Caco-2 (cell line): ENCODE results near the gene WNT7A. TPM values are rescaled to one million over a fixed set of nuclear protein-coding genes. Genes with fewer than 3 reads are reported as not detected.

Source experiments
- BruUV-seq: library from RNA; stranded (reverse); fragments of 400-500 nt; replicated peaks from 2 replicates; lab custom pipeline; 2021; lab: Mats Ljungman, UMichigan
- CTCF ChIA-PET: fragments of 300-600 bp; sonication (Branson Sonifier 250); formaldehyde crosslinking; loops from one replicate; lab custom pipeline; 2022; ENCODE audit warnings: antibody characterized with exemption; lab: Charles Lee
- POLR2A ChIA-PET: fragments of 300-600 bp; sonication (Branson Sonifier 250); formaldehyde crosslinking; loops from one replicate; lab custom pipeline; 2022; ENCODE audit warnings: antibody characterized with exemption; lab: Charles Lee
- DNase-seq, 2 experiments: peaks; one replicate each; pipeline versions ENCODE4 v3.0.0 to v3.0.0-alpha.2; 2020 to 2022
- H3K27me3 ChIP-seq: replicated peaks from 2 replicates; pipeline ENCODE4 v1.6.0; 2011; ENCODE audit warnings: low read length; ENCODE audit not compliant: control insufficient read depth, insufficient read depth
- H3K36me3 ChIP-seq: 2 replicates; pipeline ENCODE4 v1.5.1; 2011; ENCODE audit warnings: low read length; ENCODE audit not compliant: control insufficient read depth, insufficient read depth
- H3K4me1 ChIP-seq: fragments of 250-450 bp; sonication (Bioruptor Pico); 2 replicates; pipeline ENCODE4 v1.5.1; 2020; ENCODE audit warnings: mild to moderate bottlenecking
- H3K4me3 ChIP-seq: 2 replicates; pipeline ENCODE4 v1.5.1; 2011; ENCODE audit warnings: low read depth, mild to moderate bottlenecking, control low read depth, low read length
- H3K9me3 ChIP-seq: fragments of 250-450 bp; sonication (Bioruptor Pico); 2 replicates; pipeline ENCODE4 v1.5.1; 2020; ENCODE audit warnings: mild to moderate bottlenecking, moderate library complexity
- H3K27ac Mint-ChIP-seq: one replicate; pipeline ENCODE4 v1.8.0; 2022; ENCODE audit warnings: mixed read lengths; ENCODE audit not compliant: unreplicated experiment
- H3K27me3 Mint-ChIP-seq: one replicate; pipeline ENCODE4 v1.8.0; 2022; ENCODE audit warnings: mixed read lengths; ENCODE audit not compliant: insufficient read depth, unreplicated experiment
- H3K36me3 Mint-ChIP-seq: one replicate; pipeline ENCODE4 v1.8.0; 2022; ENCODE audit warnings: mild to moderate bottlenecking, mixed read lengths; ENCODE audit not compliant: insufficient read depth, unreplicated experiment
- H3K4me1 Mint-ChIP-seq: one replicate; pipeline ENCODE4 v1.8.0; 2022; ENCODE audit warnings: low read depth, mixed read lengths; ENCODE audit not compliant: unreplicated experiment
- H3K4me3 Mint-ChIP-seq: one replicate; pipeline ENCODE4 v1.8.0; 2022; ENCODE audit warnings: mild to moderate bottlenecking, moderate library complexity, mixed read lengths; ENCODE audit not compliant: unreplicated experiment
- H3K9me3 Mint-ChIP-seq: one replicate; pipeline ENCODE4 v1.8.0; 2022; ENCODE audit warnings: mixed read lengths; ENCODE audit not compliant: unreplicated experiment
- CTCF ChIP-seq, 2 experiments: fragments of 200-600 bp in 1 of 2; IDR thresholded peaks; 1 replicate in 1 of 2; 2 replicates in 1 of 2; pipeline versions ENCODE4 v1.5.1 to v1.8.0; 2011 to 2022; ENCODE audit warnings: antibody characterized with exemption in 1 of 2, control low read depth in 1 of 2, inconsistent platforms in 1 of 2, low read depth in 1 of 2, low read length in 1 of 2, mild to moderate bottlenecking in 1 of 2, moderate library complexity in 1 of 2; ENCODE audit not compliant: insufficient read depth in 1 of 2, severe bottlenecking in 1 of 2, unreplicated experiment in 1 of 2
- intact Hi-C: fragments of 100-400 bp; cut with micrococcal nuclease; formaldehyde crosslinking; loops from one replicate; pipeline ENCODE4 v1.10.0; 2022; ENCODE audit not compliant: unreplicated experiment
- total RNA-seq: library from RNA; stranded (reverse); gene quantifications from 2 replicates; pipeline ENCODE4 v1.2.3, GENCODE V29; 2022

The WNT7A gene
- total RNA-seq, 1 experiment from 2014 or later: 1.1 TPM

GRCh38 chr3:13867732-13868131 is 12.1 kb downstream of the WNT7A start:
- Histone ChIP-seq H3K27me3 (no peaks in the 10 kb centered on the region), H3K36me3 (no peaks in the 10 kb centered on the region), H3K9me3 (no peaks in the 10 kb centered on the region), H3K4me1 (no peaks in the 10 kb centered on the region), H3K4me3 (no peak overlapping the region)
- no peak for DNase-seq
- H3K9me3 Mint-ChIP-seq: no peaks in the 10 kb centered on the region
- no TSS peak for BruUV-seq
- H3K27me3 Mint-ChIP-seq: peaks cover 32% of the 10 kb centered on the region
- ChIA-PET POLR2A (no interaction called here), CTCF (no interaction called here)
- no peak overlapping the region for H3K27ac Mint-ChIP-seq
- H3K4me3 Mint-ChIP-seq: no peak overlapping the region
- no peak for TF ChIP-seq CTCF (IDR thresholded peaks at IDR 0.05; ENCODE audit: insufficient read depth in 1 of 2, low read depth in 1 of 2, low read length in 1 of 2, severe bottlenecking in 1 of 2, unreplicated experiment in 1 of 2)
- peaks cover 6% of the 10 kb centered on the region for H3K36me3 Mint-ChIP-seq
- no peaks in the 10 kb centered on the region for H3K4me1 Mint-ChIP-seq
- intact Hi-C loops: no loop called here

GRCh38 chr3:13866041-13866965 is 13.6 kb downstream of the WNT7A start:
- H3K4me3 Mint-ChIP-seq: no peak overlapping the region
- CTCF ChIA-PET: no interaction called here
- Histone ChIP-seq H3K9me3 (no peaks in the 10 kb centered on the region), H3K4me1 (no peaks in the 10 kb centered on the region), H3K4me3 (no peak overlapping the region), H3K36me3 (no peaks in the 10 kb centered on the region), H3K27me3 (no peaks in the 10 kb centered on the region)
- H3K9me3 Mint-ChIP-seq: no peaks in the 10 kb centered on the region
- H3K27me3 Mint-ChIP-seq: peaks cover 27% of the 10 kb centered on the region
- TF ChIP-seq CTCF (IDR thresholded peaks at IDR 0.05; ENCODE audit: insufficient read depth in 1 of 2, low read depth in 1 of 2, low read length in 1 of 2, severe bottlenecking in 1 of 2, unreplicated experiment in 1 of 2): no peak
- intact Hi-C loops: no loop called here
- H3K27ac Mint-ChIP-seq: no peak overlapping the region
- no peak for DNase-seq
- peaks cover 6% of the 10 kb centered on the region for H3K36me3 Mint-ChIP-seq
- BruUV-seq: no TSS peak
- no peaks in the 10 kb centered on the region for H3K4me1 Mint-ChIP-seq
- POLR2A ChIA-PET: no interaction called here

- H3K36me3 ChIP-seq: no peaks in the 10 kb centered on the region
- peaks cover 27% of the 10 kb centered on the region for H3K27me3 Mint-ChIP-seq
Observed at GRCh38 chr3:13865581-13865980, 14.3 kb downstream of the WNT7A start.

More at GRCh38 chr3:13865581-13865980, 14.3 kb downstream of the WNT7A start:
- Mint-ChIP-seq H3K4me1 (no peaks in the 10 kb centered on the region), H3K9me3 (no peaks in the 10 kb centered on the region), H3K36me3 (peaks cover 6% of the 10 kb centered on the region), H3K4me3 (no peak overlapping the region), H3K27ac (no peak overlapping the region)
- no peak for TF ChIP-seq CTCF (IDR thresholded peaks at IDR 0.05; ENCODE audit: insufficient read depth in 1 of 2, low read depth in 1 of 2, low read length in 1 of 2, severe bottlenecking in 1 of 2, unreplicated experiment in 1 of 2)
- DNase-seq: no peak
- BruUV-seq: no TSS peak
- POLR2A ChIA-PET: no interaction called here
- CTCF ChIA-PET: no interaction called here
- Histone ChIP-seq H3K27me3 (no peaks in the 10 kb centered on the region), H3K4me1 (no peaks in the 10 kb centered on the region), H3K9me3 (no peaks in the 10 kb centered on the region), H3K4me3 (no peak overlapping the region)
- intact Hi-C loops: no loop called here
